Stomach (tissue), 9 donors: Measurements from ENCODE around the gene SIRPB2. TPM values are rescaled to one million over a fixed set of nuclear protein-coding genes. Genes with fewer than 3 reads are reported as not detected.
A peak's percentile ranks its signal among the peaks of the same experiment; 100 is the strongest.

Experiments
- DNase-seq, 2 donors: peaks; one replicate each; pipeline versions ENCODE4 v3.0.0 to v3.0.0-alpha.2; 2013 to 2019
- H3K27ac ChIP-seq, 5 donors: fragments of 200-600 bp in 4 of 5; sonication (generic) in 4 of 5; one replicate each; pipeline ENCODE4 v1.5.1; 2013 to 2019; ENCODE audit warnings: mild to moderate bottlenecking in 1 of 5, moderate library complexity in 1 of 5
- H3K27me3 ChIP-seq, 3 donors: fragments of 200-600 bp; sonication (generic); one replicate each; pipeline ENCODE4 v1.5.1; 2017 to 2019; ENCODE audit warnings: mixed run types in 1 of 3
- H3K36me3 ChIP-seq, 4 donors: fragments of 200-600 bp; sonication (generic); 1 replicate in 3 of 4; 2 replicates in 1 of 4; pipeline ENCODE4 v1.5.1; 2016 to 2019
- H3K4me1 ChIP-seq, 4 donors: fragments of 200-600 bp; sonication (generic); one replicate each; pipeline ENCODE4 v1.5.1; 2016 to 2019
- H3K4me3 ChIP-seq, 4 donors: fragments of 200-600 bp; sonication (generic) in 3 of 4; one replicate each; pipeline ENCODE4 v1.5.1; 2016 to 2019; ENCODE audit warnings: mild to moderate bottlenecking in 1 of 4
- H3K9me3 ChIP-seq, 4 donors: fragments of 200-600 bp; sonication (generic); one replicate each; pipeline ENCODE4 v1.5.1; 2016 to 2019
- CTCF ChIP-seq, 7 experiments: fragments of 450-650 bp in 4 of 7; fragments of 200-600 bp in 3 of 7; sonication (generic) in 3 of 7; IDR thresholded peaks; one replicate each; pipeline ENCODE4 v1.5.1; 2016 to 2019; ENCODE audit warnings: antibody characterized with exemption in 7 of 7, control low read depth in 2 of 7, mild to moderate bottlenecking in 1 of 7
- EP300 ChIP-seq: sonication (generic); formaldehyde crosslinking; IDR thresholded peaks from one replicate; pipeline ENCODE4 v1.6.1; 2017; ENCODE audit warnings: antibody characterized with exemption
- POLR2A ChIP-seq, 4 donors: fragments of 450-650 bp; IDR thresholded peaks; one replicate each; pipeline ENCODE4 v1.6.1; 2016; ENCODE audit warnings: antibody characterized with exemption in 4 of 4, control low read depth in 2 of 4, mild to moderate bottlenecking in 1 of 4, moderate library complexity in 1 of 4
- POLR2AphosphoS5 ChIP-seq, 3 donors: sonication (generic); formaldehyde crosslinking; IDR thresholded peaks; one replicate each; pipeline ENCODE4 v1.6.1; 2016; ENCODE audit warnings: antibody characterized with exemption in 3 of 3
- WGBS, 5 donors: extraction: QIAGEN DNeasy Blood & Tissue Kit in 3 of 5; methylation state at CpG; one replicate each; pipeline versions ENCODE4 v1.1.5 to v1.1.7; 2013 to 2018; 5-methylcytosine and 5-hydroxymethylcytosine counted together
- intact Hi-C: fragments of 100-400 bp; cut with DNase I; formaldehyde crosslinking; loops from one replicate; pipeline ENCODE4 v1.15.1; 2023; ENCODE audit warnings: low total_unique reads
- polyA plus RNA-seq, 3 donors: library from polyadenylated mRNA; stranded (reverse); fragments of 200-250 nt; gene quantifications; one replicate each; pipeline ENCODE4 v1.2.3, GENCODE V29; 2013
- total RNA-seq, 5 donors: library from RNA; depleted of rRNA; stranded (reverse); fragments of >200 nt; gene quantifications; one replicate each; pipeline versions ENCODE4 v1.1.0 to v1.2.3, GENCODE V29; 2014 to 2016
- donor health status: healthy with polysubstance abuse.
- donor health status: Bipolar disorder and iron deficiency.
- donor health status: healthy.

SIRPB2 gene
- total and polyA plus RNA-seq, 8 donors, result 0.43 to 7.6 (median 2.4) TPM

- TF ChIP-seq POLR2A (IDR thresholded peaks at IDR 0.05), result no peak
- H3K27ac ChIP-seq, result no peak overlapping the region
- intact Hi-C loops, result no loop called here
- 20 to 45% (median 34%) methylated on average over 1 of the region's 1 CpG for WGBS, 5 donors
- no peak for DNase-seq
- no peaks in the 10 kb centered on the region for H3K4me1 ChIP-seq
- peaks cover 0 to 9% (median 0%) of the 10 kb centered on the region in 3 donors for H3K27me3 ChIP-seq
- H3K36me3 ChIP-seq, result no peaks in the 10 kb centered on the region
- no peak overlapping the region for H3K4me3 ChIP-seq
- peaks cover 0 to 3% (median 0%) of the 10 kb centered on the region in 4 donors for H3K9me3 ChIP-seq
These were observed 37.6 kb upstream of the SIRPB2 start for GRCh38 chr20:1528811-1529210.

GRCh38 chr20:1527923-1528322, 36.7 kb upstream of the SIRPB2 start:
- intact Hi-C loops, result no loop called here
- peaks cover 0 to 3% (median 0%) of the 10 kb centered on the region in 4 donors for H3K9me3 ChIP-seq
- TF ChIP-seq EP300, result no peak
- TF ChIP-seq POLR2A (IDR thresholded peaks at IDR 0.05), result no peak
- no peak for TF ChIP-seq POLR2AphosphoS5 (IDR thresholded peaks at IDR 0.05)

GRCh38 chr20:1526896-1527295, 35.7 kb upstream of the SIRPB2 start:
- Histone ChIP-seq H3K9me3 (peaks cover 0 to 3% (median 0%) of the 10 kb centered on the region in 4 donors), H3K4me3 (no peak overlapping the region), H3K4me1 (no peaks in the 10 kb centered on the region), H3K36me3 (no peaks in the 10 kb centered on the region), H3K27ac (no peak overlapping the region), H3K27me3 (no peaks in the 10 kb centered on the region)
- DNase-seq, result no peak
- TF ChIP-seq POLR2AphosphoS5 (IDR thresholded peaks at IDR 0.05) (no peak), POLR2A (IDR thresholded peaks at IDR 0.05) (no peak), CTCF (IDR thresholded peaks at IDR 0.05) (no peak), EP300 (no peak)
- intact Hi-C loops, result no loop called here

More at GRCh38 chr20:1527923-1528322, 36.7 kb upstream of the SIRPB2 start:
- H3K4me1 ChIP-seq, result no peaks in the 10 kb centered on the region
- H3K36me3 ChIP-seq, result no peaks in the 10 kb centered on the region
- no peak overlapping the region for H3K4me3 ChIP-seq
- H3K27me3 ChIP-seq, result peaks cover 0 to 2% (median 0%) of the 10 kb centered on the region in 3 donors
- DNase-seq, result no peak
- no peak overlapping the region for H3K27ac ChIP-seq

- no peaks in the 10 kb centered on the region for H3K27me3 ChIP-seq
- intact Hi-C loops, result no loop called here
These were observed 35.1 kb upstream of the SIRPB2 start for GRCh38 chr20:1526310-1526709.

GRCh38 chr20:1524004-1524403, 32.8 kb upstream of the SIRPB2 start:
- no peaks in the 10 kb centered on the region for H3K27me3 ChIP-seq
- peaks cover 0 to 3% (median 0%) of the 10 kb centered on the region in 4 donors for H3K9me3 ChIP-seq
- no peaks in the 10 kb centered on the region for H3K36me3 ChIP-seq
- TF ChIP-seq POLR2A (IDR thresholded peaks at IDR 0.05) (no peak), EP300 (no peak), POLR2AphosphoS5 (IDR thresholded peaks at IDR 0.05) (no peak), CTCF (IDR thresholded peaks at IDR 0.05) (no peak)
- H3K4me3 ChIP-seq, result no peak overlapping the region
- 7 to 39% (median 10%) methylated on average over 4 of the region's 4 CpGs for WGBS, 5 donors
- no peak overlapping the region for H3K27ac ChIP-seq
- DNase-seq, result peak in 1 of 2 donors; percentile 16
- no peaks in the 10 kb centered on the region for H3K4me1 ChIP-seq
- intact Hi-C loops, result no loop called here

More at GRCh38 chr20:1526310-1526709, 35.1 kb upstream of the SIRPB2 start:
- no peak for DNase-seq
- no peaks in the 10 kb centered on the region for H3K4me1 ChIP-seq
- no peak overlapping the region for H3K4me3 ChIP-seq
- H3K27ac ChIP-seq, result no peak overlapping the region
- peaks cover 0 to 3% (median 0%) of the 10 kb centered on the region in 4 donors for H3K9me3 ChIP-seq
- WGBS, 5 donors, result 67 to 88% (median 78%) methylated on average over 1 of the region's 1 CpG
- H3K36me3 ChIP-seq, result no peaks in the 10 kb centered on the region
- no peak for TF ChIP-seq CTCF (IDR thresholded peaks at IDR 0.05)
- TF ChIP-seq POLR2AphosphoS5 (IDR thresholded peaks at IDR 0.05), result no peak
- no peak for TF ChIP-seq EP300
- TF ChIP-seq POLR2A (IDR thresholded peaks at IDR 0.05), result no peak
